GM23338 (cell line): ENCODE data around the gene ZBTB5.

ENCODE experiments used
- CTCF ChIP-seq, 2 experiments: fragments of 200-600 bp in 1 of 2; sonication (generic) in 1 of 2; conservative IDR thresholded peaks; 2 replicates each; pipeline versions ENCODE4 v1.5.1 to v1.6.1; 2016 to 2017; ENCODE audit warnings: antibody characterized with exemption in 2 of 2, low read depth in 2 of 2, mild to moderate bottlenecking in 2 of 2, moderate library complexity in 1 of 2
- POLR2AphosphoS5 ChIP-seq: IDR thresholded peaks from 2 replicates; pipeline ENCODE4 v1.6.1; 2016; ENCODE audit warnings: antibody characterized with exemption, low read depth

GRCh38 chr9:37413311-37413710 lies 51.9 kb downstream of the ZBTB5 start:
- TF ChIP-seq CTCF (conservative IDR thresholded peaks at IDR 0.05; ENCODE audit: low read depth in 2 of 2) (no peak), POLR2AphosphoS5 (no peak)
